ENCODE results near the gene RNF130. TPM values are rescaled to one million over a fixed set of nuclear protein-coding genes. Genes with fewer than 3 reads are reported as not detected.

Gene RNF130
- total RNA-seq, 2 donors from 2014 or later = 10.8 to 15.3 TPM

DNA sequence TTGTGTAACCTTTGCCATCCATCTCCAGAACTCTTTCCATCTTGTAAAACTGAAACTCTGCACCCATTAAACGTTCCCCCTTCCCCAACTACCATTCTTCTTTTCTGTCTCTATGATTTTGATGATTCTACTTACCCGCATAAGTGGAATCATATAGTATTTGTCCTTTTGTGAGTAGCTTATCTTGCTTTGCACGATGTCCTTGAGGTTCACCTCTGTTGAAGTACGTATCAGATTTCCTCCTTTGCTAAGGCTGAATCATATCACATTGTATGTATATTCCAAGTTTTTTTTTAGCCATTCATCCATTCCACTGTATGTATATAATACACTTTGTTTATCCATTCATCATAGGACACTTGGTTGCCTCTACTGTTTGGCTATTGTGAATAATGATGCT is 2.9 kb upstream of the RNF130 start:
- ATAC-seq (no peak), DNase-seq (no peak)
- Mint-ChIP-seq H3K4me1 (peaks cover 19% of the 10 kb centered on the region), H3K36me3 (ENCODE audit: low read depth) (no peaks in the 10 kb centered on the region), H3K27ac (peak overlapping the region; percentile 77), H3K27me3 (peaks cover 8% of the 10 kb centered on the region), H3K4me3 (no peak overlapping the region)
- no peaks in the 10 kb centered on the region for H3K9me3 ChIP-seq (ENCODE audit: control insufficient read depth, low read length, poor library complexity, severe bottlenecking)

DNA sequence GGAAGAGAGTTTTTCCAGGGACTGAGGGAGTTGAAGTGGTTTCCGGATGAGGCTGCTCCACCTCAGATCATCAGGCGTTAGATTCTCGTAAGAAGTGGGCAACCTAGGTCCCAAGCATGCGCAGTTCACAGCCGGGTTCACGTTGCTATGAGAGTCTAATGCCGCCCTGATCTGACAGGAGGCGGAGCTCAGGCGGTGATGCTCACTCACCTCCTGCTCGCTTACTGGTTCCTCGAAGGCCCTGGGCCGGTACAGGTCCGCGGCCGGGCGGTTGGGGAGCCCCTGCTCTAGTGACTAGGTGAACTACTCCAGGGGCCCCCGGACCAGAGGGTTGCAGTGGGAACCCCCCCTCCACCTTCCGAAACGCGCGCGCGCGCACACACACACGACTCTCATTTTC is 997 bp upstream of the RNF130 start:
- ATAC-seq = no peak
- no peak for DNase-seq
- Mint-ChIP-seq H3K4me3 (peak overlapping the region; percentile 57), H3K27me3 (no peaks in the 10 kb centered on the region), H3K4me1 (peaks cover 19% of the 10 kb centered on the region), H3K36me3 (ENCODE audit: low read depth) (no peaks in the 10 kb centered on the region), H3K27ac (peak overlapping the region; percentile 69)
- no peaks in the 10 kb centered on the region for H3K9me3 ChIP-seq (ENCODE audit: control insufficient read depth, low read length, poor library complexity, severe bottlenecking)

DNA sequence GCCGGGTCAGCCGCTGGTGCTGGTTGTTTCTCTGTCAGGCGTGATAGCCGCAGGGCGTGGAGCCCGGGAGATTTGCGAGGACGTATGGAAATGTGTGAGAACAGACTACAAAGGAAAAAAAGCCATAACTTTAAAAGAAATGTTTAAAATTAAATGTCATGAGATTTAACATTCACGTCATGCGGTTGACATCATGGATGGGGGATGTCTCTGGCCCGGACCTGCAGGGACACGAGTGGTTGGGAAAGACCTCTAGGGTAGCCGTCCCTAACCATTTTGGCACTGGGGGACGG is 643 bp upstream of the RNF130 start:
- H3K4me3 Mint-ChIP-seq = peak overlapping the region; percentile 88
- DNase-seq (no peak), ATAC-seq (no peak)
- peak overlapping the region; percentile 69 for H3K27ac Mint-ChIP-seq
- peaks cover 19% of the 10 kb centered on the region for H3K4me1 Mint-ChIP-seq
- no peaks in the 10 kb centered on the region for H3K27me3 Mint-ChIP-seq
- no peaks in the 10 kb centered on the region for H3K36me3 Mint-ChIP-seq (ENCODE audit: low read depth)
- H3K9me3 ChIP-seq (ENCODE audit: control insufficient read depth, low read length, poor library complexity, severe bottlenecking) = no peaks in the 10 kb centered on the region

DNA sequence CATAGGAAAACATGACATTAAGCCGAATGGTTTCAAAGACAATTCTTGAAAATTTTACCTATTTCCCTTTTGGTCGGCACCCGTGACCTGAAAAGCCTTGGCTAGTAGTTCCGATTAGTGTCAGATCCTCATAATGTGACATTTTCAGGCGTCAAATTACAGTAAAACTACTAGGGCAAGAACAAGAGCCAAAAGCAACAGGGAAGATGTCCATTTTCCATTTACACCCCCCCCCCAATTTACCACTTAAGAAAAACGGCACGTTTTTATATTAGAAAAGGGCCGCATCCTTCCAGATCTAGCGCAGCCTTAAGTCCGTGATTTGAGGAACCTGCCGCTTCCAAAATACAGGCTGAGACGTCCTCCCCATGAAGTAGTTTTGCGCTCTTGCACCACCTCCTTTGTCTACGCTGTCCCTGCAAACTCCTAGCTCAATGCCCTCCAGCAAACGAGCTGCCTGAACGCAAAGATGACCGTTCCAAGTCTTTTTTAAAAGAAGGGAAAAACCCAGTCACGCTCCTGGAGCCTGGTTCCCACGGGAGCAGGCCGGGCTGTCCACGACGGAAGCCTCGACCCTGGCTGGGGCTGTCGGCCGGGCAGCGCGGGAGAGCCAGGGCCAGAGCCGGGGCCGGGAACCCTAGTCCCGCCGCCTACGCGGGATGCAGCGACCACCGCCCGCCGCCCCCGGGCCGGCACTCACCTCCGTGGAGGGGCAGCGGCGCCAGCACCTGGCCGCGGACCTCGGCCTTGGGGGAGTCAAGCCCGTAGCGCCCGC is 616 bp downstream of the RNF130 start:
- ATAC-seq = peak; percentile 19
- Mint-ChIP-seq H3K4me3 (peak overlapping the region; percentile 94), H3K27ac (peak overlapping the region; percentile 19), H3K36me3 (ENCODE audit: low read depth) (no peaks in the 10 kb centered on the region), H3K27me3 (no peaks in the 10 kb centered on the region), H3K4me1 (peaks cover 19% of the 10 kb centered on the region)
- DNase-seq = no peak
- no peaks in the 10 kb centered on the region for H3K9me3 ChIP-seq (ENCODE audit: control insufficient read depth, low read length, poor library complexity, severe bottlenecking)

- Mint-ChIP-seq H3K36me3 (ENCODE audit: low read depth) (no peaks in the 10 kb centered on the region), H3K27me3 (no peaks in the 10 kb centered on the region), H3K27ac (no peak overlapping the region), H3K4me1 (peaks cover 19% of the 10 kb centered on the region), H3K4me3 (peak overlapping the region; percentile 28)
- DNase-seq = no peak
- no peak for ATAC-seq
- no peaks in the 10 kb centered on the region for H3K9me3 ChIP-seq (ENCODE audit: control insufficient read depth, low read length, poor library complexity, severe bottlenecking)
Measured at GRCh38 chr5:180069589-180070247, 1.8 kb downstream of the RNF130 start.

DNA sequence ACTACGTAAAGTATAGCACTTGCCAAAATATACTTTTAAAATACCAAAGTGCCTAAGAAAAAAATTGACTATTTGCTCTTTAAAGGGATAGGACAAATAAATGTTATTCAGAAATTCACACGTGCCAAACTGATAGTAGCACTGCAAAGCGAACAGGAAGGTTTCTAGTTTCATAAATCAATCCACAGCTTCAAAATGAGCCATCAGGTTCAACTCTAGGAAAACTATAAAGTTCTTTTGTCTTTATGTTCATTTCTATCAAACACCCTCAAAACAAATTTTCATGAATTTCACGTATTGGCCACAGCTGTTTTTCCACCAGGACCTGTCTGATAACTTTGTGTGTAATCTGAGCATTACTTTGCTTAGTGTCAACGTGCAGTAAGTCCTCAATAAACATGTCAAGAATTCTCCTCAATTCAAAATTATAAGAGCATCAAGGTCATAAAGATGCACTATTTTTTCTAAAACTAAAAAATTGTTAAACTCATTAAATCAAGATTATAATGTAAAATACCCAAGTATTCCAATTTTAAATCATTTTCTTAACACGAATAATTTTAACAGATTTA is 3.0 kb downstream of the RNF130 start:
- ATAC-seq (no peak), DNase-seq (no peak)
- no peak overlapping the region for H3K4me3 Mint-ChIP-seq
- no peaks in the 10 kb centered on the region for H3K36me3 Mint-ChIP-seq (ENCODE audit: low read depth)
- H3K4me1 Mint-ChIP-seq = peaks cover 20% of the 10 kb centered on the region
- H3K27me3 Mint-ChIP-seq = no peaks in the 10 kb centered on the region
- H3K27ac Mint-ChIP-seq = no peak overlapping the region
- H3K9me3 ChIP-seq (ENCODE audit: control insufficient read depth, low read length, poor library complexity, severe bottlenecking) = no peaks in the 10 kb centered on the region

DNA sequence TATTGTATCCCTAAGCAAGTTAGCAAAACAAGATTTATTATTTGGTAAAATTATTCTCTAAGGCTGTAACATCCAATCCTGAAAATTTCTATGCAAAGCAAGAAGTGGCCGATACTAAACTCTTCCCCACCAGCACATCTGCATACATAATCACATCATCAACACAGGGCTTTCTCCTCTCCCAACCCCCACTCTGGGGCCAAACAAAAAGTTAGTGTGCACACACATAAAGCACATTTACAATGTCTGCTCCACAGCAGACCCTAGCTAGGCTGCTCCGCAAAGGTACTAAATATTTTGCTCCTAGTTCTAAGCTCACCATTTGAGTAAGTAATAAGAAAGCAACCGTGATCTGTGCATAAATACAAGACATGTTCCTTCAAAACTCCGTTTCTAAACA is 3.6 kb downstream of the RNF130 start:
- peaks cover 20% of the 10 kb centered on the region for H3K4me1 Mint-ChIP-seq
- DNase-seq (no peak), ATAC-seq (no peak)
- no peak overlapping the region for H3K27ac Mint-ChIP-seq
- no peaks in the 10 kb centered on the region for H3K36me3 Mint-ChIP-seq (ENCODE audit: low read depth)
- H3K9me3 ChIP-seq (ENCODE audit: control insufficient read depth, low read length, poor library complexity, severe bottlenecking) = no peaks in the 10 kb centered on the region
- H3K27me3 Mint-ChIP-seq = no peaks in the 10 kb centered on the region
- H3K4me3 Mint-ChIP-seq = no peak overlapping the region

DNA sequence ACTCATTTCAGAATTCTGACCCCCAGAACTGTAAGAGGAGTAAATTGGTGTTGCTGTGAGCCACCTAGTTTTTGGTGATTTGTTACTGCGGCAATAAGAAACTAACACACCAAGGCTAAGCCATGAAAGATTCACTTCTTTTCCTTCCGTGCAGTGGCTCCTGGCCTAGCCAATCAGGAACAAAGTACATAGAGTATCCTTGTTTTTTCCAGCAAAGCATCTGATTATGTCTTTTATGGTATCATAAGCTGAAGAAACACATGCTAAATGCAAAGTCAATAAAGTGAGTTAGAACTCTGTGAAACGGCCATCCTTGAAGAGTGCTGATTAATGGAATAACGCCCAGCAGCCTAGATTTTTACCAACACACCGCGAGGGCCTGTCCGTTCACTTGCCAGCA is 11.4 kb downstream of the RNF130 start:
- no peak overlapping the region for H3K27ac Mint-ChIP-seq
- H3K27me3 Mint-ChIP-seq = no peaks in the 10 kb centered on the region
- H3K4me1 Mint-ChIP-seq = peaks cover 15% of the 10 kb centered on the region
- DNase-seq (no peak), ATAC-seq (no peak)
- no peaks in the 10 kb centered on the region for H3K9me3 ChIP-seq (ENCODE audit: control insufficient read depth, low read length, poor library complexity, severe bottlenecking)
- H3K4me3 Mint-ChIP-seq = no peak overlapping the region
- peaks cover 2% of the 10 kb centered on the region for H3K36me3 Mint-ChIP-seq (ENCODE audit: low read depth)

DNA sequence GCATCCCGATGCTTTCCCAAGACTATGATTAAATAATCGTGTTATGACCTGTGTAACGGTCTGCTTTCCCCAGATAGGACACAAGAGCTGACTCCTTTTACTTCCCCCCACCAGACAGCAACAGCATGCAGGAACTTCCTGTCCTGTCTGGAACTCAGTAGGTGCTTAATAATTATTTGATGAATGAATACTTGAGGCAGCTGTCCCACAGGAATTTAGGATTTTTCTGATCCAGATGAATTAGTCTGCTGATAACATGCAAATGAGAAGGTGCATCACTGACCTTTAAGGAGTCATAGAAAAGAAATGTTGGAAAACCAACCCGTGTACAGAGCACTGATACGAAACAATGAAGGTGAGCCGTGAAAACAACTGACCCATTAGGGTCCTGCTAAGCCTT is 12.2 kb downstream of the RNF130 start:
- Mint-ChIP-seq H3K27me3 (no peaks in the 10 kb centered on the region), H3K4me1 (peaks cover 13% of the 10 kb centered on the region), H3K4me3 (no peak overlapping the region), H3K36me3 (ENCODE audit: low read depth) (peaks cover 3% of the 10 kb centered on the region), H3K27ac (no peak overlapping the region)
- H3K9me3 ChIP-seq (ENCODE audit: control insufficient read depth, low read length, poor library complexity, severe bottlenecking) = no peaks in the 10 kb centered on the region
- no peak for DNase-seq
- ATAC-seq = no peak

GRCh38 chr5:180056153-180056552 is 15.4 kb downstream of the RNF130 start:
- peaks cover 4% of the 10 kb centered on the region for H3K36me3 Mint-ChIP-seq (ENCODE audit: low read depth)
- H3K27me3 Mint-ChIP-seq = peaks cover 7% of the 10 kb centered on the region
- DNase-seq = no peak
- H3K9me3 ChIP-seq (ENCODE audit: control insufficient read depth, low read length, poor library complexity, severe bottlenecking) = no peaks in the 10 kb centered on the region
- no peak for ATAC-seq
- no peak overlapping the region for H3K27ac Mint-ChIP-seq
- peaks cover 23% of the 10 kb centered on the region for H3K4me1 Mint-ChIP-seq
- H3K4me3 Mint-ChIP-seq = no peak overlapping the region

- no peak for ATAC-seq
- Mint-ChIP-seq H3K4me1 (peaks cover 28% of the 10 kb centered on the region), H3K27ac (no peak overlapping the region), H3K4me3 (no peak overlapping the region), H3K27me3 (peaks cover 7% of the 10 kb centered on the region), H3K36me3 (ENCODE audit: low read depth) (peaks cover 4% of the 10 kb centered on the region)
- no peak for DNase-seq
- no peaks in the 10 kb centered on the region for H3K9me3 ChIP-seq (ENCODE audit: control insufficient read depth, low read length, poor library complexity, severe bottlenecking)
Measured at GRCh38 chr5:180054226-180054625, 17.3 kb downstream of the RNF130 start.

GRCh38 chr5:180053061-180053602 is 18.4 kb downstream of the RNF130 start:
- Mint-ChIP-seq H3K27ac (peak overlapping the region; percentile 4), H3K27me3 (peaks cover 7% of the 10 kb centered on the region), H3K4me1 (peaks cover 25% of the 10 kb centered on the region), H3K4me3 (no peak overlapping the region), H3K36me3 (ENCODE audit: low read depth) (peaks cover 4% of the 10 kb centered on the region)
- no peak for DNase-seq
- no peaks in the 10 kb centered on the region for H3K9me3 ChIP-seq (ENCODE audit: control insufficient read depth, low read length, poor library complexity, severe bottlenecking)
- ATAC-seq = no peak

DNA sequence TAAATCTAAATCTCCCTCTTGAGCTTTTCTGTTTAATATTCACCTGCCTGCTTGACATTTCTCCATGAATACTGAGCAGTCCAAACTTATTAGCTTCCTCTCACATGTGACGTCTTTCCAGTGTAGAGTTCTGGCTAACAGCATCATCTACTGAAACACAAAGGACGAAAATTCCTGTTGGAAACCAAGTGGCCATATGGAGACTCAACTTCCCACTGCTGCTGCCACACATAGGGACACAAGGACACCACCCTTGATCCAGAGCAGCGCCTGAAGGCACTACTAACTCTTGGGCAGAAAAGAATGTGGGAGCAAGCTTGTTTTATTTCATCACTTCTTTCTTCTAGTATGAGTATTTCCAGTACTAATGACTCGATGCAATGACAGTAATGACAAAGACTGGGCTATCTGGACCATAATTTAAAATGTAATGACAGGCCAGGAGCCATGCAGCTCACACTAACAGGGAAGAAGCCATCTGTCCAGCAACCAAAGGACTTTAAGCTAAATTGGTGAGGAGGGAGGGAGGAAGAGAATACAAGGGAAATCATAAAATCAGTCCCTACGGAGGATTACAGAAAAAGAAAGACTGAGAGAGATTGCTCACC is 19.2 kb downstream of the RNF130 start:
- Mint-ChIP-seq H3K27me3 (peaks cover 7% of the 10 kb centered on the region), H3K36me3 (ENCODE audit: low read depth) (peaks cover 4% of the 10 kb centered on the region), H3K27ac (peak overlapping the region; percentile 4), H3K4me3 (no peak overlapping the region), H3K4me1 (peaks cover 28% of the 10 kb centered on the region)
- ATAC-seq (no peak), DNase-seq (no peak)
- H3K9me3 ChIP-seq (ENCODE audit: control insufficient read depth, low read length, poor library complexity, severe bottlenecking) = no peaks in the 10 kb centered on the region

Measured in T-helper 17 cell (primary cell).